H1 (cell line): ENCODE data around the gene FGGY. TPM values are rescaled to one million over a fixed set of nuclear protein-coding genes. Genes with fewer than 3 reads are reported as not detected.
A peak's percentile ranks its signal among the peaks of the same experiment; 100 is the strongest.

Experiments used
- CHD7 ChIP-seq: fragments of 300-600 bp; sonication (generic); IDR thresholded peaks from 2 replicates; pipeline ENCODE4 v1.7.1; 2012; ENCODE audit warnings: low read length, moderate library complexity, mild to moderate bottlenecking, inconsistent platforms; ENCODE audit not compliant: insufficient replicate concordance
- KDM1A ChIP-seq: fragments of 200-600, 300-600 bp; sonication (generic); IDR thresholded peaks from 2 replicates; pipeline ENCODE4 v1.7.1; 2016; ENCODE audit warnings: mild to moderate bottlenecking, low read length, borderline replicate concordance
- TEAD4 ChIP-seq: IDR thresholded peaks from 2 replicates; pipeline ENCODE4 v1.6.1; 2012; ENCODE audit warnings: low read depth, low read length, inconsistent platforms, mixed read lengths
- polyA plus RNA-seq, 7 experiments: library from polyadenylated mRNA; depleted of rRNA in 3 of 7; stranded (reverse) in 5 of 7; unstranded in 2 of 7; fragments of >200 nt in 5 of 7; fragments of 200-250 nt in 2 of 7; gene quantifications; 1 replicate in 5 of 7; 2 replicates in 1 of 7; 4 replicates in 1 of 7; pipeline versions ENCODE4 v1.2.1 to v1.2.3, GENCODE V29; 2011 to 2013; ENCODE audit warnings: missing spikeins in 2 of 7, mixed read lengths in 2 of 7
- total RNA-seq: library from RNA; stranded (reverse); fragmentation: NEBNext Ultra II Directional; extraction: Animal tissue kit (Norgen Biotek cat#: 25700); gene quantifications from 2 replicates; pipeline ENCODE4 v1.2.1, GENCODE V29; 2021
- TF ChIP-seq, protein P1 (sequence below), 3 experiments: IDR thresholded peaks; 1 replicate in 2 of 3; 2 replicates in 1 of 3; pipeline versions ENCODE4 v1.5.1 to v1.6.1; 2011; ENCODE audit warnings: low read length in 3 of 3, mild to moderate bottlenecking in 3 of 3, inconsistent platforms in 2 of 3, low read depth in 1 of 3, moderate library complexity in 1 of 3; ENCODE audit not compliant: insufficient read depth in 1 of 3; ENCODE audit errors: control extremely low read depth in 1 of 3
- TF ChIP-seq, protein P2 (sequence below): IDR thresholded peaks from 2 replicates; pipeline ENCODE4 v1.6.1; 2012; ENCODE audit warnings: inconsistent platforms

FGGY gene
- total and polyA plus RNA-seq, 2 of the 8 experiments (the other 6 are each of a cell fraction or from before 2014, with no cell fraction given), result 10.3 to 12.5 TPM

DNA sequence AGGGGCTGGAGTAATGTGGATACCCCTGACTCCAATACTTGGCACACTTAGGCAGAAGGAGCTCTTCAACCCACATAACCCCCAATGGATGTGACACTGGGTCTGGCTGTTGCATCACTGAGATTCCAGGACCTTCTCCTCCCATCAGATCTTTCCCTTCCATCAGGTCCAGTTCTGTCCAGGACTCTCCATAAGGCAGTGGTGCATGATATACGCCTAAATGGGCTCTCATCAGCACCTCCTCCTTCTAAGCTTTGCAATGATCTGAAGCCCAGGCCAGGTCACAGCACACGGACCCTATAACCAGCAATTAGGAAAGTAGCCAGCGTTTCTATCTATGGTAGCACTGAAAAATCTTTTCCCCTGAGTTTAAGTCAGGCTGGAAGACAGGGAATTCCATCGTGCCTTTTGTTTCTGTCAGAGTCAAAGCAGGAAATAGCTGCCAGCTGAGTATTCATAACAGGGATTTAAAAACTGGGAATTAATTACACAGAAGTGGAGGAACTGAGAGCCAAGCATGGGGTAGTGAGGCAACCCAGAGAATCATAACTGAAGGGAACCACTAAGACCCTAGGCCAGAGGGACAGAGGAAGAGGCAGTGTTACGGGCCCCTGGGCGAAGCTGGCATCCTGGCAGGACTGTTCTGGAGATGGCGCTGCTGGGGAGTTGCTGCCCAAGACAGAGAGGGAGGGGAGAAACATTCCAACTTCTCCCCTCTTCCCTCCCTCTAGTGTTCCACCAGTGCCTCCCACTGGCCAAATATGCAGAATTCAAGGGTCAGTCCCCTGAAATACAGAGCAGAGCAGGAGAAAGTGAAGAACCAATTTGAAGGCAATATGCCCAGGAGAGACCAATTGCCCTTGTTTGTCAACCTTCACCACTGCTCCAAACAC lies 480.3 kb downstream of the FGGY start (continued):
- TF ChIP-seq CHD7 (no peak), KDM1A (no peak), TEAD4 (0 out of 2 replicates have a peak, but pooled peaks have one; percentile 11)
- TF ChIP-seq, protein P1, sequence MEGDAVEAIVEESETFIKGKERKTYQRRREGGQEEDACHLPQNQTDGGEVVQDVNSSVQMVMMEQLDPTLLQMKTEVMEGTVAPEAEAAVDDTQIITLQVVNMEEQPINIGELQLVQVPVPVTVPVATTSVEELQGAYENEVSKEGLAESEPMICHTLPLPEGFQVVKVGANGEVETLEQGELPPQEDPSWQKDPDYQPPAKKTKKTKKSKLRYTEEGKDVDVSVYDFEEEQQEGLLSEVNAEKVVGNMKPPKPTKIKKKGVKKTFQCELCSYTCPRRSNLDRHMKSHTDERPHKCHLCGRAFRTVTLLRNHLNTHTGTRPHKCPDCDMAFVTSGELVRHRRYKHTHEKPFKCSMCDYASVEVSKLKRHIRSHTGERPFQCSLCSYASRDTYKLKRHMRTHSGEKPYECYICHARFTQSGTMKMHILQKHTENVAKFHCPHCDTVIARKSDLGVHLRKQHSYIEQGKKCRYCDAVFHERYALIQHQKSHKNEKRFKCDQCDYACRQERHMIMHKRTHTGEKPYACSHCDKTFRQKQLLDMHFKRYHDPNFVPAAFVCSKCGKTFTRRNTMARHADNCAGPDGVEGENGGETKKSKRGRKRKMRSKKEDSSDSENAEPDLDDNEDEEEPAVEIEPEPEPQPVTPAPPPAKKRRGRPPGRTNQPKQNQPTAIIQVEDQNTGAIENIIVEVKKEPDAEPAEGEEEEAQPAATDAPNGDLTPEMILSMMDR (IDR thresholded peaks at IDR 0.05; ENCODE audit: control extremely low read depth in 1 of 3, insufficient read depth in 1 of 3, low read depth in 1 of 3, low read length in 3 of 3), result peak in 2 of 3 experiments; percentile 42 to 49; a peak in 3 of 4 replicates
- TF ChIP-seq, protein P2, sequence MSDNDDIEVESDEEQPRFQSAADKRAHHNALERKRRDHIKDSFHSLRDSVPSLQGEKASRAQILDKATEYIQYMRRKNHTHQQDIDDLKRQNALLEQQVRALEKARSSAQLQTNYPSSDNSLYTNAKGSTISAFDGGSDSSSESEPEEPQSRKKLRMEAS, result no peak
